ENCODE results near the gene ZNF710. TPM values are rescaled to one million over a fixed set of nuclear protein-coding genes. Genes with fewer than 3 reads are reported as not detected.

ZNF710 gene
- total and polyA plus RNA-seq, 2 donors (not counting 3 experiments of a cell fraction or from before 2014, with no cell fraction given) = 8.9 to 32.4 TPM

- CTCF ChIA-PET = interaction anchor here (0.8 to 4.1 kb wide), 5 partner anchors 9 to 66 kb away, joined by 3 to 22 read pairs (median 5); no protein-coding TSS in a partner anchor
- dilution Hi-C loops (cut with MboI; ENCODE audit: extremely low pct_ligation_motif_present, low sequenced_read_pairs) = no loop called here
Observed at GRCh38 chr15:90004671-90005070, 3.5 kb downstream of the ZNF710 start.

More at GRCh38 chr15:90004671-90005070, 3.5 kb downstream of the ZNF710 start:
- Histone ChIP-seq H3K4me2 (ENCODE audit: insufficient read depth, low read length) (no peak overlapping the region), H3K27ac (ENCODE audit: insufficient read depth, low read depth, low read length) (peak overlapping the region; percentile 18), H4K20me1 (replicated peaks; ENCODE audit: control insufficient read depth, extremely low read depth, insufficient read depth, low read length) (no peaks in the 10 kb centered on the region), H2AFZ (ENCODE audit: low read depth, low read length) (no peak overlapping the region), H3K9me1 (replicated peaks; ENCODE audit: control insufficient read depth, extremely low read depth, insufficient read depth, low read length) (no peaks in the 10 kb centered on the region), H3K27me3 (ENCODE audit: control insufficient read depth in 2 of 2, insufficient read depth in 2 of 2, low read length in 2 of 2) (no peaks in the 10 kb centered on the region), H3K36me3 (ENCODE audit: control insufficient read depth in 2 of 2, extremely low read depth in 1 of 2, insufficient read depth in 2 of 2, low read length in 2 of 2) (peaks cover 0 to 2% of the 10 kb centered on the region in 2 experiments), H3K79me2 (ENCODE audit: control insufficient read depth, insufficient read depth, low read length) (peaks cover 65% of the 10 kb centered on the region), H3K4me1 (ENCODE audit: control insufficient read depth, extremely low read depth, insufficient read depth, low read length) (peaks cover 36% of the 10 kb centered on the region), H3K9me3 (replicated peaks; ENCODE audit: control insufficient read depth, insufficient read depth, low read length) (no peaks in the 10 kb centered on the region), H3K4me3 (replicated peaks in 1 of 3; ENCODE audit: insufficient read depth in 1 of 3, low read depth in 1 of 3, low read length in 3 of 3) (no peak overlapping the region), H3K9ac (replicated peaks; ENCODE audit: extremely low read depth, insufficient read depth, low read length) (no peak overlapping the region)
- TF ChIP-seq POLR2AphosphoS5 (IDR thresholded peaks at IDR 0.05; ENCODE audit: insufficient read depth, low read depth, low read length) (peak; percentile 46), EZH2 (IDR thresholded peaks at IDR 0.05; ENCODE audit: borderline replicate concordance, low read depth, low read length, severe bottlenecking) (no peak), POLR2A (IDR thresholded peaks at IDR 0.05; ENCODE audit: low read depth, low read length) (no peak), MAX (IDR thresholded peaks at IDR 0.05; ENCODE audit: insufficient read depth, insufficient read length) (no peak), GATA2 (IDR thresholded peaks at IDR 0.05; ENCODE audit: insufficient read depth, insufficient read length, low read depth, low read length) (no peak), CTCF (IDR thresholded peaks at IDR 0.05; ENCODE audit: extremely low read depth in 1 of 2, insufficient read depth in 1 of 2, low read depth in 1 of 2, low read length in 2 of 2) (no peak), MYC (IDR thresholded peaks at IDR 0.05; ENCODE audit: low read depth, low read length) (no peak), JUN (IDR thresholded peaks at IDR 0.05; ENCODE audit: borderline replicate concordance, insufficient read depth, insufficient read length, low read depth) (no peak), FOS (IDR thresholded peaks at IDR 0.05; ENCODE audit: borderline replicate concordance, insufficient read depth, low read length) (peak; percentile 78)
- peak; percentile 50 for DNase-seq (ENCODE audit: low read depth, low spot score)
- no TSS peak for BruUV-seq (replicated peaks)
- POLR2A ChIA-PET = interaction anchor here (1.4 kb wide), 1 partner anchor 30 kb away, joined by 3 read pairs; no protein-coding TSS in a partner anchor
- FAIRE-seq = peak; percentile 92
- intact Hi-C loops (cut with micrococcal nuclease) = loop anchor here (2.0 to 5.0 kb wide), 2 partner anchors 16 to 92 kb away; partner anchors contain the start of gene ARPIN
